Astrocyte of the cerebellum (primary cell): Measurements from ENCODE around the gene TM4SF20.

ENCODE experiments used
- DNase-seq: peaks from one replicate; pipeline ENCODE4 v3.0.0-alpha.2; 2011; ENCODE audit warnings: low read depth
- H3K4me3 ChIP-seq: 2 replicates; pipeline ENCODE4 v1.5.1; 2011; ENCODE audit warnings: mild to moderate bottlenecking, low read depth, low read length, moderate library complexity
- CTCF ChIP-seq: IDR thresholded peaks from 2 replicates; pipeline ENCODE4 v1.5.1; 2012; ENCODE audit warnings: low read length, low read depth, moderate library complexity, mild to moderate bottlenecking; ENCODE audit errors: missing control alignments
- in situ Hi-C: cut with HindIII; loops from 2 replicates; pipeline ENCODE4 v1.10.0; 2017; ENCODE audit warnings: low sequenced_read_pairs

Gene TM4SF20

GRCh38 chr2:227378371-227378782 lies 729 bp downstream of the TM4SF20 start:
- no peak for TF ChIP-seq CTCF

GRCh38 chr2:227377467-227378351 lies 1.4 kb downstream of the TM4SF20 start:
- TF ChIP-seq CTCF = no peak
- in situ Hi-C loops = no loop called here
- DNase-seq = no peak
- no peak overlapping the region for H3K4me3 ChIP-seq

More at GRCh38 chr2:227378371-227378782, 729 bp downstream of the TM4SF20 start:
- H3K4me3 ChIP-seq = no peak overlapping the region
- in situ Hi-C loops = no loop called here
- DNase-seq = no peak

- DNase-seq = no peak
- TF ChIP-seq CTCF = no peak
- in situ Hi-C loops = no loop called here
- no peak overlapping the region for H3K4me3 ChIP-seq
Observed at GRCh38 chr2:227376656-227377396, 2.3 kb downstream of the TM4SF20 start.

- no peak overlapping the region for H3K4me3 ChIP-seq
- in situ Hi-C loops = no loop called here
- no peak for TF ChIP-seq CTCF
- peak; percentile 76 for DNase-seq
Observed at GRCh38 chr2:227374158-227374557, 4.9 kb downstream of the TM4SF20 start.

- no peak for DNase-seq
- in situ Hi-C loops = no loop called here
- no peak for TF ChIP-seq CTCF
- no peak overlapping the region for H3K4me3 ChIP-seq
Observed at GRCh38 chr2:227373389-227373788, 5.7 kb downstream of the TM4SF20 start.

- no peak overlapping the region for H3K4me3 ChIP-seq
- peak; percentile 67 for DNase-seq
- in situ Hi-C loops = no loop called here
- no peak for TF ChIP-seq CTCF
Observed at GRCh38 chr2:227370791-227371312, 8.3 kb downstream of the TM4SF20 start.
